MCF 10A (cell line): ENCODE measurements around the gene ATG2B. TPM values are rescaled to one million over a fixed set of nuclear protein-coding genes. Genes with fewer than 3 reads are reported as not detected.

Experiments
- BruUV-seq: library from RNA; stranded (reverse); fragments of 400-500 nt; replicated peaks from 2 replicates; lab custom pipeline; 2021; lab: Mats Ljungman, UMichigan
- CTCF ChIA-PET: fragments of 300-600 bp; sonication (Branson Sonifier 250); formaldehyde crosslinking; extraction: SDS; loops from one replicate; lab custom pipeline; 2021; ENCODE audit warnings: antibody characterized with exemption, inconsistent platforms; lab: Yijun Ruan, JAX
- POLR2A ChIA-PET: fragments of 300-600, 350-650 bp; sonication (Branson Sonifier 250); formaldehyde crosslinking; extraction: SDS; loops from one replicate; lab custom pipeline; 2020; ENCODE audit warnings: antibody characterized with exemption, inconsistent platforms; lab: Yijun Ruan, JAX
- DNase-seq: peaks from one replicate; pipeline ENCODE4 v3.0.0-alpha.2; 2018; ENCODE audit not compliant: unreplicated experiment
- H3K27ac Mint-ChIP-seq: one replicate; pipeline ENCODE4 v1.8.0; 2022; ENCODE audit warnings: mild to moderate bottlenecking, low read depth, mixed read lengths; ENCODE audit not compliant: unreplicated experiment
- H3K27me3 Mint-ChIP-seq: one replicate; pipeline ENCODE4 v1.8.0; 2022; ENCODE audit warnings: mixed read lengths; ENCODE audit not compliant: insufficient read depth, unreplicated experiment
- H3K36me3 Mint-ChIP-seq: one replicate; pipeline ENCODE4 v1.8.0; 2022; ENCODE audit warnings: mild to moderate bottlenecking, moderate library complexity, mixed read lengths; ENCODE audit not compliant: insufficient read depth, unreplicated experiment
- H3K4me1 Mint-ChIP-seq: one replicate; pipeline ENCODE4 v1.8.0; 2022; ENCODE audit warnings: mixed read lengths; ENCODE audit not compliant: insufficient read depth, unreplicated experiment
- H3K4me3 Mint-ChIP-seq: one replicate; pipeline ENCODE4 v1.8.0; 2022; ENCODE audit warnings: mild to moderate bottlenecking, moderate library complexity, mixed read lengths; ENCODE audit not compliant: unreplicated experiment
- H3K9me3 Mint-ChIP-seq: one replicate; pipeline ENCODE4 v1.8.0; 2022; ENCODE audit warnings: mixed read lengths; ENCODE audit not compliant: unreplicated experiment
- intact Hi-C: fragments of 100-400 bp; cut with micrococcal nuclease; formaldehyde crosslinking; loops from 2 replicates; pipeline ENCODE4 v1.14.1; 2022
- total RNA-seq: library from RNA; stranded (reverse); gene quantifications from 2 replicates; pipeline ENCODE4 v1.2.3, GENCODE V29; 2022
- TF ChIP-seq, protein P1 (sequence below): fragments of 200-600 bp; IDR thresholded peaks from one replicate; pipeline ENCODE4 v1.8.0; 2022; ENCODE audit warnings: antibody characterized with exemption, mild to moderate bottlenecking; ENCODE audit not compliant: unreplicated experiment

The ATG2B gene
- total RNA-seq, 1 experiment from 2014 or later, result 20.5 TPM

GRCh38 chr14:96264200-96264553, 99.0 kb downstream of the ATG2B start:
- CTCF ChIA-PET, result interaction anchor here (1.6 kb wide), 1 partner anchor 48 kb away, joined by 4 read pairs; no protein-coding TSS in a partner anchor
- H3K4me1 Mint-ChIP-seq, result peaks cover 35% of the 10 kb centered on the region
- BruUV-seq, result no TSS peak

DNA sequence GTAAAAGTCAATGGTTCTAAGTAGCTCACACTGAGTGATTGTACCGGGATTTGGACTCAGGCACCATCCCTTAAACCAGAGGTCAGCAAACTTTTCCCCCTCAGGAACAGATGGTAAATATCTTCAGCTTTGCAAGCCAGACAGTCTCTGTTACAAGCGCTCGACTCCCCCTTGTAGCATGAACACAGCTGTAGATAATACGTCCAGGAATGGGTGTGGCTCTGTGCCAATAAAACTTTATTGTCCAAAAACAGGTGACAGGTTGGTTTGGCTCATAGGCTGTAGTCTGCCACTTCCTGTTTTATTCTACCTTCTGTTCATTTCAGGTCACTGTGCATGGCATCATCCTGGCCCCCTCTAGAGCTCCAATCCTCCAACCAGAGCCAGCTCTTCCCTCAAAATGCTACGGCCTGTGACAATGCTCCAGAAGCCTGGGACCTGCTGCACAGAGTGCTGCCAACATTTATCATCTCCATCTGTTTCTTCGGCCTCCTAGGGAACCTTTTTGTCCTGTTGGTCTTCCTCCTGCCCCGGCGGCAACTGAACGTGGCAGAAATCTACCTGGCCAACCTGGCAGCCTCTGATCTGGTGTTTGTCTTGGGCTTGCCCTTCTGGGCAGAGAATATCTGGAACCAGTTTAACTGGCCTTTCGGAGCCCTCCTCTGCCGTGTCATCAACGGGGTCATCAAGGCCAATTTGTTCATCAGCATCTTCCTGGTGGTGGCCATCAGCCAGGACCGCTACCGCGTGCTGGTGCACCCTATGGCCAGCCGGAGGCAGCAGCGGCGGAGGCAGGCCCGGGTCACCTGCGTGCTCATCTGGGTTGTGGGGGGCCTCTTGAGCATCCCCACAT, 99.6 kb downstream of the ATG2B start:
- POLR2A ChIA-PET, result interaction anchor here (0.6 kb wide), 1 partner anchor 69 kb away, joined by 3 read pairs; no protein-coding TSS in a partner anchor
- no TSS peak for BruUV-seq
- TF ChIP-seq, protein P1, sequence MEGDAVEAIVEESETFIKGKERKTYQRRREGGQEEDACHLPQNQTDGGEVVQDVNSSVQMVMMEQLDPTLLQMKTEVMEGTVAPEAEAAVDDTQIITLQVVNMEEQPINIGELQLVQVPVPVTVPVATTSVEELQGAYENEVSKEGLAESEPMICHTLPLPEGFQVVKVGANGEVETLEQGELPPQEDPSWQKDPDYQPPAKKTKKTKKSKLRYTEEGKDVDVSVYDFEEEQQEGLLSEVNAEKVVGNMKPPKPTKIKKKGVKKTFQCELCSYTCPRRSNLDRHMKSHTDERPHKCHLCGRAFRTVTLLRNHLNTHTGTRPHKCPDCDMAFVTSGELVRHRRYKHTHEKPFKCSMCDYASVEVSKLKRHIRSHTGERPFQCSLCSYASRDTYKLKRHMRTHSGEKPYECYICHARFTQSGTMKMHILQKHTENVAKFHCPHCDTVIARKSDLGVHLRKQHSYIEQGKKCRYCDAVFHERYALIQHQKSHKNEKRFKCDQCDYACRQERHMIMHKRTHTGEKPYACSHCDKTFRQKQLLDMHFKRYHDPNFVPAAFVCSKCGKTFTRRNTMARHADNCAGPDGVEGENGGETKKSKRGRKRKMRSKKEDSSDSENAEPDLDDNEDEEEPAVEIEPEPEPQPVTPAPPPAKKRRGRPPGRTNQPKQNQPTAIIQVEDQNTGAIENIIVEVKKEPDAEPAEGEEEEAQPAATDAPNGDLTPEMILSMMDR, result no peak
- no peaks in the 10 kb centered on the region for H3K27me3 Mint-ChIP-seq
- no peaks in the 10 kb centered on the region for H3K9me3 Mint-ChIP-seq
- DNase-seq, result no peak
- no peak overlapping the region for H3K4me3 Mint-ChIP-seq
- peaks cover 29% of the 10 kb centered on the region for H3K4me1 Mint-ChIP-seq
- intact Hi-C loops, result no loop called here
- CTCF ChIA-PET, result interaction anchor here (0.8 to 2.0 kb wide), 3 partner anchors 11 to 711 kb away, joined by 3 to 12 read pairs (median 4); no protein-coding TSS in a partner anchor
- H3K27ac Mint-ChIP-seq, result no peak overlapping the region
- H3K36me3 Mint-ChIP-seq, result no peaks in the 10 kb centered on the region

More at GRCh38 chr14:96264200-96264553, 99.0 kb downstream of the ATG2B start:
- no peaks in the 10 kb centered on the region for H3K27me3 Mint-ChIP-seq
- intact Hi-C loops, result no loop called here
- POLR2A ChIA-PET, result no interaction called here
- no peak for DNase-seq
- no peaks in the 10 kb centered on the region for H3K36me3 Mint-ChIP-seq
- TF ChIP-seq, protein P1, result no peak
- no peak overlapping the region for H3K27ac Mint-ChIP-seq
- no peak overlapping the region for H3K4me3 Mint-ChIP-seq
- no peaks in the 10 kb centered on the region for H3K9me3 Mint-ChIP-seq

DNA sequence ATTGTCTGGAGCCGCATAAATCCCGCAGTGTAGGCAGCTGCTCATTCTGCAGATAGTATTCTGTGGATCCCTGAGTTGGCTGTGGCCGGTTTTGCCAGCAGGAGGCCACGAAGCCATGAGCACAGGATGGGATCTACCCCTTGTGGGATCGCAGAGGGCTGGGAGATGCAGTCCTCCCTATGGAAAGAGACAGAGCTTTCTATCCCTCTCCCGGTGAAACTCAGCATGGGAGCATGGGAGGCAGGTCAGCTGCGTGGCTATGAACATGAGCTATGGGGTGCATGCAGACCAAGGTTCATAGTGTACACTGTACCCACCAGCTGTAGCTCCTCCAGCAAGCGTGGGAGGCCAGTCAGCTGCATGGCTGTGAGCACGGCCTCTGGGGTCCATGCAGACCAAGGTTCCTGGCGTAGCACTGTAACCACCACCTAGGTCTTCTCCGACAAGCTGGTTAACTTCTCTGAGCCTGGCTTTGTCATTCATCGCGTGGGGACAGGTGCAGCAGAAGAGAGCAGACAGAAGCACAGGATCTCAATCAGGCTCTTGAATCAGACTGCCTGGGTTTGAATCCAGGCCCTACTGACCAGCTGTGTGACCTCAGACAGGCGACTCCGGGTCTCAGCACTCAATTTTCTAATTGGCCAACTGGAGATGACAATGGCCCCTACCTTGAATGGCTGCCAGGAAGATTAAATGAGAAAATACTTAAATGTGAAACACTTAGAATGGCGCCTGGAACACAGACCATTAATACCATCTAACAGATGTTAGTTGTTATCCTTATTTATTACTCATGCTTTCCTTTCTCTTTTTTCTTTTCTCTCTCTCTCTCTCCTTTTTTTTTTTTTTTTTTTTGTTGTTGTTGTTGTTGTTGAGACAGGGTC, 101.1 kb downstream of the ATG2B start:
- Mint-ChIP-seq H3K27ac (no peak overlapping the region), H3K4me3 (no peak overlapping the region), H3K27me3 (no peaks in the 10 kb centered on the region), H3K36me3 (no peaks in the 10 kb centered on the region), H3K9me3 (no peaks in the 10 kb centered on the region), H3K4me1 (peaks cover 23% of the 10 kb centered on the region)
- no peak for DNase-seq
- CTCF ChIA-PET, result interaction anchor here (0.5 to 2.0 kb wide), 6 partner anchors 13 to 170 kb away, joined by 3 to 12 read pairs (median 4); no protein-coding TSS in a partner anchor
- TF ChIP-seq, protein P1, result no peak
- intact Hi-C loops, result no loop called here
- no TSS peak for BruUV-seq
- POLR2A ChIA-PET, result no interaction called here
